Ovary (tissue), 3 donors: ENCODE data around the gene FN3K.

ENCODE experiments used
- CTCF ChIP-seq, 3 donors: fragments of 450-650 bp in 2 of 3; fragments of 200-600 bp in 1 of 3; IDR thresholded peaks; one replicate each; pipeline versions ENCODE4 v1.5.1 to v1.8.0; 2016 to 2022; ENCODE audit warnings: antibody characterized with exemption in 3 of 3, mild to moderate bottlenecking in 1 of 3
- EP300 ChIP-seq: sonication (generic); formaldehyde crosslinking; IDR thresholded peaks from one replicate; pipeline ENCODE4 v1.6.1; 2017; ENCODE audit warnings: antibody characterized with exemption
- donor health status: DM: no; HTN: no; CAD: no.

GRCh38 chr17:82697808-82698064, 37.7 kb upstream of the FN3K start:
- TF ChIP-seq CTCF (IDR thresholded peaks at IDR 0.05), result no peak
- TF ChIP-seq EP300, result no peak
